Measurements from ENCODE around the gene CAMK2G.
"Not testable (repeated sequence)": the region's sequence is repeated elsewhere in the genome, so short reads cannot be mapped to it uniquely, and the experiment has no call there.

CAMK2G gene

DNA sequence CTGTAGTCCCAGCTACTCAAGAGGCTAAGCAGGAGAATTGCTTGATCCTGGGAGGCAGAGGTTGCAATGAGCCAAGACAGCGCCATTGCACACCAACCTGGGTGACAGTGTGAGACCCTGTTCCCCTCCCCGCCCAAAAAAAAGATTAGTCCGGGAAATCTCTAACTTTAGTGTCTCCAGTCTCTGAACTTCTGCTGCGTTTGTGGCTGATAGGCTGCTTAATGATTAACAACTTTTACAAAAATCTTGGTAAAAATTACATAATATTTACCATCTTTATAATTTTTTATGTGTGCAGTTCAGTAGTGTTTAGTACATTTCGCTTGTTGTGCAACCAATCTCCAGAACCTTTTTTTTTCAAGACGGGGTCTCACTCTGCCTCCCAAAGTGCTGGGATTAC lies 26.9 kb upstream of the CAMK2G start:
- no peak for DNase-seq

DNA sequence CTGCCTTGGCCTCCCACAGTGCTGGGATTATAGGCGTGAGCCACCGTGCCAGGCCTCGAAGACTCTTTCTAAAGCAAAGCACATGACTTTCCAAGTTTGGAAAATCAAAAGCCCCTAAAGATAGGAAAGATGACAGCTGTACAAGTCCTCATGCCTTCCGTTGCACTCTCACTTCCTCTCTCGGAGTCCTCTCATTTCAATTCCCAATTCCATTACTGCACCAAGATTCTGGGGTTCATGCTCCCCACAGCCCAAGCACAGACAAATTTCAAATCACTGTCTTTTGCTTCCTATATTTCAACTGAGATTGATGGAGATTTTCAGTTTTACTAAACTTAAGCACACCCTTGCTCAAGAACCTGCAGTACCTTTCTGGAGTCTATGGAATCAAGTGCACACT lies 25.7 kb upstream of the CAMK2G start:
- no peak for DNase-seq

DNA sequence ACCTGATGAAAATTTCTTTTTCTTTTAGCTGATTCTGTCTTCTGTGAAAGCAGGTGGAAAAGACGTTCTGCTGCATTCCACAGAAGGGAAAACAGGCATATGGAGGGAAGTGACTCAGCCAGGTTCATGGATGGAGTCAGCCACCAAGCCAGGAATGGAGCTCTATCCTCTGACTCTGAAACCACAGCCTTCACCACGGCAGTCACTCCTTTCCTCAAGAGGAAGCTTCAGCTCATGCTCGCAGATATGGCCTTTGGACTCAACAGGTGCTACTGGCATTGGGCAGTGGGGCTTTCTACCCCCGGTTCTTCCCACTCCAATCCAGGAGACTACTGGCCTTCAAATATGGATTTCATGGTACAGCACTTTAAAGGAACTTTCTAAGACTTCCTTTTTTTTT lies 25.1 kb upstream of the CAMK2G start:
- DNase-seq = no peak

DNA sequence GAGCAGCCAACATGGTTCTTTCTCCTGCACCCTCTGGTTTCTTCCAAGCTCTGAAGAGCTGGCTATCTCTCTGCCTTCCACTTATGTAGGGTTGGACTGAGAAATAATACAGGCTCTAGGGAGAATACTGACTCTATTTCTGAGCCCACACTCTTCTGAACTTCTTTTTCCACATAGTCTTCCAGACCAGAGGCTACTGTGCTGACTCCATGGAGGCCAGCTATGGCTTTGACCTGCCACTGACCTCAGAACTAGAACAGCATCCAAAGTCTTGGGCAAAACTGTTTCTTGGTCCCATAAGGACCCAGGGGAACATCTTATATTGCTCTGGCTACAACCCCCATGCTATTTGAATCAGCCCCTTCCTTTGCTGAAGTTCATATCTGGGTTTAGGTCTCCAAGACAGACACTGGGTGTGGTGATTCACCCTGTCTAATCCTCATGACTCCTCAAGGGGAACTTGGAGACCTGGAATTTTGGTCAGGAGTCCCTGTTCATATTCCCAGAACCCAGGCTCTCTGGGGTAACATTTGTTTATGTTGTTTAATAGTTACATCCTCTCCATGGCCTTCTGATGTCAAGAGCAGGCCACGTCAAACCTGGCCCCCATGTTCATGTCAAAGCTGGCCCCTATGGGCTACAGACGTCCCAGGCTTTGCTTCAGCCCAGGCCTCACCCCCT lies 24.5 kb upstream of the CAMK2G start:
- no peak for DNase-seq

DNA sequence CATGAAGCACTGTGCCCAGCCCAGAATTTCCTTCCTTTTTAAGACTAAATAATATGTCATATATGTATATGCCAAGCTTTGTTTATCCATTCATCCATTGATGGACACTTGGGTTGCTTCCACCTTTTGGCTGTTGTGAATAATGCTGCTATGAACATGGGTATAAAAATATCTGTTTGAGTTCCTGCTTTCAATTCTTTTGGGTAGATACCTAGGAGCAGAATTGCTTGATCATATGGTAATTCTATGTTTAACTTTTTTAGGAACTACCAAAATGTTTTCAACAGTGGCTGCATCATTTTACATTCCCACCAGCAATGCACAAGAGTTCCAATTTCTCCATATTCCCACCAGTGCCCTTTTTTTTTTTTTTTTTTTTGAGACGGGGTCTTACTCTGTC lies 23.3 kb upstream of the CAMK2G start:
- DNase-seq = no peak

DNA sequence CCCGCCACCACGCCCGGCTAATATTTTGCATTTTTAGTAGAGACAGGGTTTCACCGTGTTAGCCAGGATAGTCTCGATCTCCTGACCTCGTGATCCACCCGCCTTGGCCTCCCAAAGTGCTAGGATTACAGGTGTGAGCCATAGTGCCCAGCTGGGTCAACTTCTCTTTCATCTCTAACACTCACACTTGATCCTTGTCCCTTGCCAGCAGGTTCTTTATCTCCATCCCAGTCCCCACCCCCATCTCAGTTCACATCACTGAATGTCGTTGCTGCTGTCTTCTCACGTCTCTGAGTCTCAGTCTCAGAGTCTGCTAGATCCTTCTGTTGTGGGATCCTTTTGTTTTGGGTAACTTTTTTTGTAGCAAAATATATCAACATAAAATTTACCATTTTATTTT lies 21.0 kb upstream of the CAMK2G start:
- not testable (repeated sequence) for DNase-seq

DNA sequence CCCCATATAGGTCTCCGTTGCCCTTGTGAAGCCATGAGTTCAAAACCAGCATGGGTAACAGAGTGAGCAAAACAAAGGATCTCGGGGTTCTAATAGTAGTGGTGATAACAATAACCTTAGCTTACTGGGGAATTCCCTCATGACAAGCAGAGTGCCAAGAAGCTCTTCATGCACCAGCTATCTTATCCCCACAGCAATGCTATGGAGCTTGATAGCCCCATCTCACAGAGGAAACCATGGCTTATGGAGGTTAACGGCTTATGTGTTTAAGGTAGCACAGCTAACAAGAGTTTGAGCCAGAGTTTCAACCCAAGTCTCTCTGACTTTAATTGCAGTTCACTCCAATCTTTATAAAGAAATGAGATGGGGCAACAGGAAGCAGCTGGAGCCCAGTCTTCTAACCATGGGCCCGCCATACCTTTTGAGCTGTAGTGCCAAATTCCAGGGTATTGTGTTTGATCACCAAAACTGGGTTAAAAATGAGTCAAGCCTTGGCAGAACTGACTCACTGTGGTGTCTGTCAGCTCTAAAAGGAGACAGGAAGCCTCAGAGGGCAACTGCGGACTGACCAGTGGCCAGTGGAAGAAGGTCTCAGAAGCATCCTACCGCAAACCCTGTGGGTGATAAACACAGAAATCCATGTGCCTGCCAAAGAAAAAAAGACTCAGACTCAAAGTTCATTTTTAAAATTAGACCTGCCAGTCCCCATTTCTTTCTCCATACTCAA lies 20.1 kb upstream of the CAMK2G start:
- no peak for DNase-seq

DNA sequence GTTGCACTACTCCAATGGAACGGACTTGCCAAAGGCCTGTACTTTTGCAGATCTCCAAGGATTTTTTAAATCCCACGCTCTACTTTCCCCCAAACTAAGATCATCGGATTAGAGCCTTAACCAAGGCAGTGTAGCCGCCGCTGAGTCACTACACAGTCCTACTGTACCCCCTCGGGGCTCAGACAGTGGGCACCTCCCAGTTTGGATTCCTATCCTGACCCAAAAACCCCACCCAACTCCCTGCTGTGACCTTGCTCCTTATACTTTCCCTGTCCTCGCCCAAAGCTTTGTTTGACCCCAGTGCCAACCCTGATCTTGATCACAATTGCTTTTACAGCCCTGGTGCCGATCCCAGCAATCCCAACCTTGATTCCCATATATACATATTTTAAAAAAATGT lies 19.1 kb upstream of the CAMK2G start:
- no peak for DNase-seq

DNA sequence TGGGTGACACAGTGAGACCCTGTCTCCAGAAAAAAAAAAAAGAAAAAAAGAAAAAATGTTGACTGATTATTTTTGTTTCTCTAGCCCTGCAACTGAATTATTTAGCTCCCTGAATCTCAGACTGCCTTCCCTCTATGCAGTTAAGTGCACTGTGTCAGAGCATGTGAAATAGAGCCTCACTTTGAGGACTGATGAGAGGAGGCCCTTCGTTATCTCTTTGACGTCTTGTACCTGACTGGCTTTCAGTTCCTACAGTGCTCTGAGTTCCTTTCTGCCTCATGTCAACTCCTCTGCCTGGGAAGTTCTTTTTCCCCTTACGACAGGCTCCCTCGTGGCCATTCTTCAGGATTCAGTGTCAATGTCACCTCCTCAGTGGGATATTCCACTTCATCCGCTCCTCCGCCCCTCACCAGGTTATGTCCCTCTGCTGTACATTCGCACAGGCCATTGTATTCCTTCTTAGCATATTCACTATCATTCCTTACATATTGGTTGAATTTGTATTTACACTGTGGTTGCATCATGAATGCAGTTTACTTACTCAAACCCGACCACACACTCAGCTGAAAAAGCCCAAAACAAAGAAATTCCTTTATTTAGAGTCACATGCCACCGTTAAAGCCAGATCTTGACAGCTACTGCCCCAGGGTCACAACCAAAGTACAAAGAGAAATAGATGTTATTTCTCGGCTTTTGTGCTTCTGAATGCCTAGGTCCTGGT lies 18.1 kb upstream of the CAMK2G start:
- no peak for DNase-seq

DNA sequence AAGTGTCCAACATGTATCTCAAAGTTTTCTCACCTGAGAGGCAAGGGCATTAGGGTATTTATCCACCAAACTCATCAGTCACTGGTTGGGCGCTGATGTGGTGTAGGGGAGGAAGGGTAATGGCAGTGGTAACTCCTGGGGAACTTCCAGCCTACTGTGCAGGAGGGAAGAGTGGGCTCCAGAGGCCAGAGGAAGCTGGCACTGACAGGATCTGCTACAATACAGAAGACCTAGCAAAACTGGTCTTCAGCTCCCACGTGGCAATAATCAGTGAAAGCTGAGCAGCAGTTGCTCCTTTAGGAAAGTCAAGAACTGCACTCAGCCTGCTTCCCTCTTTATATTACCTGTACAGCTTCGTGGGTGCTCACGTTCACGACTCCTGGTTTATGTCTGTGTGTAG lies 17.2 kb upstream of the CAMK2G start:
- no peak for DNase-seq

DNA sequence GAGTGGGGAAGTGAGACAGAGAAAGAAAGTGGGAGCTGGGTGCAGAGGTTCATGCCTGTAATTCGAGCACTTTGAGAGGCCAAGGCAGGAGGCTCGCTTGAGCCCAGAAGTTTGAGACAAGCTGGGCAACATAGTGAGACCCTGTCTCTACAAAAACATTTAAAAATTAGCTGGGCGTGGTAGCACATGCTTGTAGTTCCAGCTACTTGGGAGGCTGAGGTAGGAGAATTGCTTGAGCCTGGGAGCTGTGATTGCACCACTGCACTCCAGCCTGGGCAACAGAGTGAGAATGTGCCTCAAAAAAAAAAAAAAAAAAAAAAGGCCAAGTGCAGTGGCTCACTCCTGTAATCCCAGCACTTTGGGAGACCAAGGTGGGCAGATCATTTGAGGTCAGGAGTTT lies 16.5 kb upstream of the CAMK2G start:
- DNase-seq = not testable (repeated sequence)

DNA sequence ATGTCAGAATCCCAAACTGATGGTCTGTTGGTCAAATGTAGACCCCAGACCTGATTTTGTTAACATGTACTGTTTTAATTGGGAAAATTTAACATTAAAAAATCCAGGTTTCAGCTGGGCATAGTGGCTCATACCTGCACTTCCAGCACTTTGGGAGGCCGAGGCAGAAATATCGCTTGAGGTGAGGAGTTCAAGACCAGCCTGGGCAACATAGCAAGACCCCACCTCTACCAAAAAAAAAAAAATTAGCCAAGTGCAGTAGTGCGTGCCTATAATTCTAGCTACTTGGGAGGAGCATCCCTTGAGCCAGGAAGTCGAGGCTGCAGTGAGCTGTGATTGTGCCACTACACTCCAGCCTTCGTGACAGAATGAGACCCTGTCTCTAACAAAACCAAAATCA lies 15.9 kb upstream of the CAMK2G start:
- no peak for DNase-seq

DNA sequence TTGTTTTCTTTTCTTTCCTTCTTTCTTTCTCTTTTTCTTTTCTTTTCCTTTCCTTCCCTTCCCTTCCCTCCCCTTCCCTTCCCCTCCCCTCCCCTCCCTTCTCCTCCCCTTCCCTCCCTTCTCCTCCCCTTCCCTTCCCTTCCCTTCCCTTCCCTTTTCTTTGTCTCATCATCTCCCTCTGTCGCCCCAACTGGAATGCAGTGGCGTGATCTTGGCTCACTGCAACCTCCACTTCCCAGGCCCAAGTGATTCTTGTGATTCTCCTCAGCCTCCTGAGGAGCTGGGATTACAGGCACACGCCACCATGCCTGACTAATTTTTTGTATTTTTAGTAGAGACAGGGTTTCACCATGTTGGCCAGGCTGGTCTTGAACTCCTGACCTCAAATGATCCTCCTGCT lies 15.1 kb upstream of the CAMK2G start:
- DNase-seq = not testable (repeated sequence)

DNA sequence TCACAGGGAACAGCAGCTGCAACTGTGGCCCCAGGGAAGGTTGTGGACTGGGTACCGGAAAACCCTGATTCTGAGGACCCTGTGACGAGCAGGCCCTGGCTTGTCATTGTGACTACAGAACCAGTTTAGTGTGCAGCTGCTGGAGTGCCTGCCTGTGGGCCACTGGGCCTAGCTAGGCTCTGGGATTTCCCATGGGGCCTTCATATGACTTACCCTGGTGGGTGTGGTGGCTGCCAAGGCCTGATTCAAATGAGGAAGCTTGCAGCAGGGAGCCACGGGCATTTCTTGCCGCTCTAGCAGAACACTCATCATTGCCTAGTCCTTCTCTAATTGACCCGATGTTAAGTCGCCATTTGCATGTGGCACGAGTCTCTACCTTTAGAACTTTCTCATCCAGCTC lies 14.7 kb upstream of the CAMK2G start:
- no peak for DNase-seq

DNA sequence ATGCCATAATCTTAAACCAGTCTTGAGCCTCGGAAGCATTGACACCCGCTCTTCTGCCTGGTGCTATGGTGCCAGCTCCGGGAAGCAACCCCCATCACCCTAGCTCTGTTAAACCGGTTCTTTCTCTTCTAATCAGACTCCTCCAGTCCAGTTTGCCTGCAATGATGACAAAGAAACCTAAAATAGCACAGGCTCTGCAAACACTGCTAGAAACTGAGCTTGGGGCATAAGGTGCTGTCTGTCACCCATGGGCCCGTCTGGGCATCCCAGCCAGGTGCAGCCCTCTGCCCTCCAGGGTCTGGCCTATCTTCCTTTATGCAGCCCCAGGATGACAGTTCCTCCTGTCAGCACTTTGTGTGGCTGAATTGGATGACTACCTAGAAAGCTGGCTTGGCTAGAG lies 14.2 kb upstream of the CAMK2G start:
- DNase-seq = no peak

DNA sequence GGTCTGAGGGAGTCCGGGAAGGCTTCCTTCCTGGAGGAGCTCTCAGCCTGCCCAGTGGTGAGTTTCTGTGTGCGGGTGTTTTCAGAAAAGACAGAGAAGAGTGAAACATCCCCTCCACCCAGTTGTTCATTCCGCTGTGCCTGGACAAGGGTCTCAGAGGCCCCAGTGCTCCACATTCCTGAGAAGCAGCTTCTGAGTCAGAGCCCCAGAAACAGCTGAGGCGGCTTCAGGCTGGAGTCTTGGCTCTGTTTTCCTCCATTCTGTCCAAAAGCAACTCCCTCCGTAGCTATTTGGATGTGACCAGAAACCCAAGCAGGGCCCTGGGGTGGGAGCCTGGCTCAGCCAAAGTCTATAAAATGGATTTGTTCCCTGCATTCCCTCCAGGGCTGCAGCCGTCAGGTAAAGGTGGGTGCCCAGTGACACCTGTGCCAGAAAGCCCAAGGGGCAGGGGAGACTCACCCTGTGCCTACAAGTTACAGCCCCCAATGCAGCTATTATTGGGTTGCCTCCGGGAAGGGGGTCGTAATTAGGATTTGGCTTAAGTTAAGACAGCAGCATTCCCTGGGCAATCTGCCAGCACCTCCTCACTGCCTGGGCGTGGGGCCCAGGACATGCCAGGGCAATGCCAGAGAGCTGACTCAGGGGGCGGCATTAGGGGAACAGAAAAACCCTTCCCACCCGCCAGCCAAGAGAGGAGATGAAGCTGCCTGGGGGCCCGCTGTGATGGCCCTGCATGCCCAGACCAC lies 13.1 kb upstream of the CAMK2G start:
- DNase-seq = no peak

DNA sequence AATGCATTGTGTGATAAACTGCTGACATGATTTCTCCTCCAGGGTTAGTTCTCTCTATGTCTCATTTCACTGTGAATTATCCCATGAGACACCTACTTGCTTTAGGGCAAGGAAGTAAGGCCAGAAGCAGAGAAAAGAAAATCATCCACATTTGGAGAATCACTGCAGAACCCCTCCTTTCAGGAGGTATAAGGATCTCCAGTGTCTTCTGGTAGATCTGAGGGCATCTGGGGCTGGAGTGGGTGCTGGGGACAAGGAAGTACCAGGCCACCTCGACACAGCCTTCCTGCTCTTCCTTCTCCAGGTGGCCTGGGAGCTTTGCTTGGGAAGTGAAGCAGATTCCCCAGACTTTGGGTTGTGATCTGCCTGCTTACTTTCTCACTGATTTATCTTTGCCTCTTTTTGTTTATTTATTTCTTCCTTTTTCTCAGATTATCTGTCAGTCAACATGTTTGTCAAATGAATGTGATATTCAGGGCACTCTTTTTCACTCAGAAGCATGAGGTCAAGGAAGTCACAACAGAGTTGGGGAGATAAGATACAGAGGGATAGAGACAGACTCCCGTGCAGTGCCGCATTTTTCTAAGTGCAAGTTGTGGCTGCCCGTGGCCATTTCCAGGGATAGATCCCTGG lies 12.4 kb upstream of the CAMK2G start:
- no peak for DNase-seq

DNA sequence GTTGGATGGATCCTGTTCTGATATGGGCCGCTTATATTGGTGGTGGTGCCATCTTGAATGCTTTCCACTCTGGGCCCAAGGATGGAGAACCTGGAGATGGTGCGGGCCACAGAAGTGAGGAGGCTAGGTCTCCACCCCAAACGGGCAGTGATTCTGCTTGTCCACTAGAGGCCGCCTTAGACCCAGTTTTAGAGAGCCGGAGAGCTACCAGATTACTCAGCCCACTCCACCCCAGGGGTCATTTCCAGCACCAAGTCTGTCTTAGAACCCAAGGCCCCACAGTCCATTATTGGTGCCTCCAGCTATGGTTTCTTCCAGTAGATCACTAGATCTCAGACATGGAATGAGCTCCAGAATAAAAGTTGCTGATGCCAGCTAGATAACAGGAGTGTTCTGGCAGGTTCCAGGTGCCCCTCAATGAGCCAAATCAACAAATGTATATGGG lies 11.8 kb upstream of the CAMK2G start:
- DNase-seq = no peak

DNA sequence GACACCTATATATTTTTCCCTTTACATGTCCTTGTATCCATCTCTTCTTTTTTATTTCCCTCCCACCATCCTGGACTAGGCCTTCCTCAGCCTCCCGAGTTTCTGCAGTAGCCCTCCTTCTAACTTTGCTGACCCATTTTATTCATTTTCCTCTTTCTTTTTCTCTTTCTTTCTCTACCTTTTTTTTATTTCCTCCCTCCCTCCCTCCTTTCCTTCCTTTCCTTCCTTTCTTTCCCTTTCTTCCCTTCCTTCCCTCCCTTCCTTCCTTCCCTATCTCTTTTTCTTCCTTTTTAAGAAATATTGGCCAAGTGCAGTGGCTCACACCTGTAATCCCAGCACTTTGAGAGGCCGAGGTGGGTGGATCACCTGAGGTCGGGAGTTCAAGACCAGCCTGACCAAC lies 9.7 kb upstream of the CAMK2G start:
- no peak for DNase-seq

DNA sequence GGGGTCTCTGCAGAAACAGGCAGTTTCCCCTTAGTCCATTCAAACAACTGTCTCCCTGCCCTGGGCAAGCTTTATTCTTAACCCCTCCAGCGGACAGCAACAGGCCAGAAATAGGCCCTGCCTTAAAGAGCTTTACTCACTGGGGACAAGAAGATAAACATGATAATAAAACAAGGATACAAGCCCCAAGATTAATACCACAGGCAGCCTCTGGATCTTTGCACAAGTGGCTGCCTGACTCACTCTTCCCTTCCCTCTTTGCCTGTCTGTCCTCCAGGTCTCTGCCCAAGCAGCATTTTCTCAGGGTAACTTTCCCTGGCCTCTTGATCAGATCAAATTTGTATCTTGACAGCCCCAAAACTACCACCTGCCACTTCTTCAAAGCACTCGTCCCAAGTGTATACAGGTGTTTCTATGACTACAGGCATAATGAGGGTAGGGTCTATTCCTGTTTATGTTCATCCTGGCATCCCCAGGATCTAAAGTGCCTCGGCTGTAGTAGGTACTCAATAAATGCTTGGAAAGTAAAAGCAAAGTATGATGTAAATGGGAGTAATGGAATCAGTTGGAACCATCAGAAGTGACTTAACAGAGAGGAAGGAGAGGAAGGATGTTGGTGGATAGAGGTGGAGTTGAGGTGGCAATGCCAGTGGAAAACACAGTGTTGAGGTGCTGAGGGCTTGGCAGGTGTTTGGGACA lies 7.0 kb upstream of the CAMK2G start:
- no peak for DNase-seq

DNA sequence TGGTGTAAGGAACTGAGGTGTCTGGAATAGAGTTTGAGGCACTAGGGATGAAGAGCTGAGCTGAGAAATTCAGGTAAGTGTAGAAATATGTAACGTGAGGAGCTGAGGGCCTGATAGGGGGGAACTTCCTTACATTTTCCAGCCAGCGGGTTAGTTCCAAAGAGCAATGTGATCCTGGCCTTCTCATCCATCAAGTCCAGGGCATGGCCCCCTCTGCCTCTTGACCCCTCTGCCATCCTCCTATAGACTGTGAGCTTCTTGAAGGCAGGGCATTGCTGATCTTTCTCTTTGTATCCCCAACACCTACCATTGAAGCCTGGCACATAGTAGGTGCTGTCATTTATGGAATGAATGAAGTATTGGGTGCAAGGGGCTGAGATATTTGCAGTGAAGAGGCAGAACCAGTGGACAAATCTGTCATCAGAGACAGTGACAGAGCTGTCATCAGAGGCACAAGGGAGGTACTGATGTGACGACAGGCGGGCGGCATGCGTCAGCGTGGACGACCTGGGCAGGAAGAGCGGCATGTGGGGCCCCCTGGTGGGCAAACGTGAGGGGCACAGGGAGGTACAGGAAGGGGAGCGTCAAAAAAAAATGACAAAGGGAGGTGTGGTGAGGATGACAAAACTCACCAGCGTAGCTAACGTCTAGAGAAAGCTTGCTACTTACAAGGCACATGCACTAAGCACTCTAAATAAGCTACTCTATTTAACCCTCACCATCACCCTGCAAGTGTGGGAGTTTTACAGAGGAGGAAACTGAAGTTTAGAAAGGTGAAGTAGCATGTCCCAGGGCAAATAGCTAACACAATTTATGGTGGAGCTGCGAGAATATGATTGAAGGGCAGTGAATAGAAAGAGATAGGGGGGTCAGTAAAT lies 5.2 kb upstream of the CAMK2G start:
- DNase-seq = peak; percentile 70

Data from 8988T (cell line).